Measurements from ENCODE around the gene NAA10.

DNA sequence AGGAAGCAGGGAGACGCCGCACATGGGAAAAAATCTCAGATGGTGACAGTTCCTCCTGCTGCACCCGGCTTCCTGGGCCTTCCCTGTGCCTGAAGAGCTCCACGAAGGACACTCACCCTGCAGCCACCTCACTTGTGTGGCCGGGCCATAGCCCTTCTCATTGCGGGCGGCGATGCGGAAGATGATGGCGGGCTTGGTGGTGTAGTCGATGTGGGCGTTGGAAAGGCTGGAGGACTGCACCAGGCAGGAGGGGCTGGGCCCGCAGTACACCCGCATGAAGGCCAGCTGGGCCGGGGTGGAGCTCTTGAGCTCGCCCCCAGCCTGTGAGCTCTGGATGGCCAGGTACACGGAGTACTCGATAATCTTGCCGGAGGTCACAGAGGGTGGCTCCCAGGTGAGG is 15.3 kb upstream of the NAA10 start:
- TF ChIP-seq, protein P1, sequence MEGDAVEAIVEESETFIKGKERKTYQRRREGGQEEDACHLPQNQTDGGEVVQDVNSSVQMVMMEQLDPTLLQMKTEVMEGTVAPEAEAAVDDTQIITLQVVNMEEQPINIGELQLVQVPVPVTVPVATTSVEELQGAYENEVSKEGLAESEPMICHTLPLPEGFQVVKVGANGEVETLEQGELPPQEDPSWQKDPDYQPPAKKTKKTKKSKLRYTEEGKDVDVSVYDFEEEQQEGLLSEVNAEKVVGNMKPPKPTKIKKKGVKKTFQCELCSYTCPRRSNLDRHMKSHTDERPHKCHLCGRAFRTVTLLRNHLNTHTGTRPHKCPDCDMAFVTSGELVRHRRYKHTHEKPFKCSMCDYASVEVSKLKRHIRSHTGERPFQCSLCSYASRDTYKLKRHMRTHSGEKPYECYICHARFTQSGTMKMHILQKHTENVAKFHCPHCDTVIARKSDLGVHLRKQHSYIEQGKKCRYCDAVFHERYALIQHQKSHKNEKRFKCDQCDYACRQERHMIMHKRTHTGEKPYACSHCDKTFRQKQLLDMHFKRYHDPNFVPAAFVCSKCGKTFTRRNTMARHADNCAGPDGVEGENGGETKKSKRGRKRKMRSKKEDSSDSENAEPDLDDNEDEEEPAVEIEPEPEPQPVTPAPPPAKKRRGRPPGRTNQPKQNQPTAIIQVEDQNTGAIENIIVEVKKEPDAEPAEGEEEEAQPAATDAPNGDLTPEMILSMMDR (IDR thresholded peaks at IDR 0.05; ENCODE audit: poor library complexity) = no peak
- TF ChIP-seq EZH2phosphoT487 (IDR thresholded peaks at IDR 0.05; ENCODE audit: low read depth, severe bottlenecking, unreplicated experiment) = no peak

Data from hepatocyte (in vitro differentiated cells).